ENCODE data around the gene TCEA2.
A peak's percentile ranks its signal among the peaks of the same experiment; 100 is the strongest.

Gene TCEA2

DNA sequence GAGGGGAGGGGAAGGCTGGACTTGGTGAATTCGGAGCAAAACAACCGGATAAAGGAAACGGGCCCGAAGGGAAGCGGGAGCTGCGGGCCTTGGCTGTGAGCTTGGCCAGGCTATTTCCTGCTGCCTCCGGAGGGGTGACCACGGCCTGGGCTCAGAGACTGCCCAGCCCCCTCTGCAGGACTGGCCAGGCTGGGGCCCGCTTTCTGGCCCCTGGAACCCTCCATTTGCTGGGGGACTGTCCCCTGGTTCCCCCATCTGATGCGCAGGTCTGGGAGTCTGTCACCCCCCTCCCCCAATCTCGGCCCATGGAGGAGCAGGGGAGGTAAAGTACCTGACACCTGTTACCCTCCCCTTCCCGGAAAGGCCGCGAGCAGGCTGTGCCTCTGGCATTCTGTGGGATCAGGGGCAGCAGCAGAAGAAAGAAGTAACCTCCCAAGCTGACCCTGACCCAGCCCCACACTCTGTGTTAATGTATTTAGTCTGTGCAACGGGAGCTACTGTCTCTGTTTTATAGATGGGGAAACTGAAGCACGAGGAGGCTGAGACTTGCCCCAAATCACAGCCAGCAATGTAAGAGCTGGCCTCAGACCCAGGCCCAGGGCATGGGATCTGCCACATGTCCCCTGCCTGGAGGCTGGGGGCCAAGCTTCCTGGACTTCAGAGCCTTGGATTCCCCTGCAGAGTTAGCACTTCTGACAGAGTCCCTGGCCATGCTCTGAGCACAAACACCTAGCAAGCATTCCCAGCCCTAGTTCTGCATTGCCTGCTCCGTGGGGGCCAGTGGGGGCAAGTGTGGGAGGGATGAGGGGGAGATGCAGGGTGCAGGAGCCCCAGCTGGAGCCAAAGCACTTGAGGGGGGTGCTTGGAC, 23.5 kb upstream of the TCEA2 start:
- peaks cover 11% of the 10 kb centered on the region for H3K36me3 ChIP-seq (ENCODE audit: insufficient read depth, low read length)
- peaks cover 22% of the 10 kb centered on the region for H3K4me1 ChIP-seq (ENCODE audit: insufficient read depth, low read length, severe bottlenecking)
- H3K4me3 ChIP-seq (ENCODE audit: low read depth, low read length, poor library complexity, severe bottlenecking): peak overlapping the region; percentile 57
- H3K4me2 ChIP-seq (ENCODE audit: low read length): peak overlapping the region; percentile 76; the same call in 1 of the 2 replicates
- H3F3A ChIP-seq (ENCODE audit: insufficient read depth, low read length): no peaks in the 10 kb centered on the region
- TF ChIP-seq EZH2 (IDR thresholded peaks at IDR 0.05; ENCODE audit: borderline replicate concordance, low read length) (no peak), CTCF (IDR thresholded peaks at IDR 0.05; ENCODE audit: low read length) (no peak)
- H3K27me3 ChIP-seq (ENCODE audit: insufficient read depth, low read length): 0 out of 2 replicates have a peak, but pooled peaks cover 6% of the 10 kb centered on the region
- H3K9ac ChIP-seq (ENCODE audit: low read length): no peak overlapping the region
- no peak overlapping the region for H2AFZ ChIP-seq (ENCODE audit: low read length)
- no peak overlapping the region for H3K27ac ChIP-seq (ENCODE audit: low read depth, low read length, poor library complexity, severe bottlenecking)
- H4K20me1 ChIP-seq (ENCODE audit: insufficient read depth, low read length): no peaks in the 10 kb centered on the region
- H3K9me2 ChIP-seq (ENCODE audit: low read depth, low read length): no peaks in the 10 kb centered on the region
- H3K9me3 ChIP-seq (ENCODE audit: low read length): no peaks in the 10 kb centered on the region
- no peaks in the 10 kb centered on the region for H3K79me2 ChIP-seq (ENCODE audit: insufficient read depth, low read length)

GRCh38 chr20:64040231-64041039, 22.6 kb upstream of the TCEA2 start:
- Histone ChIP-seq H3F3A (ENCODE audit: insufficient read depth, low read length) (no peaks in the 10 kb centered on the region), H3K36me3 (ENCODE audit: insufficient read depth, low read length) (peaks cover 2% of the 10 kb centered on the region; the same call in 1 of the 2 replicates), H3K9me2 (ENCODE audit: low read depth, low read length) (no peaks in the 10 kb centered on the region), H3K4me3 (ENCODE audit: low read depth, low read length, poor library complexity, severe bottlenecking) (no peak overlapping the region), H3K27me3 (ENCODE audit: insufficient read depth, low read length) (peaks cover 10% of the 10 kb centered on the region; the same call in 1 of the 2 replicates), H2AFZ (ENCODE audit: low read length) (no peak overlapping the region), H3K27ac (ENCODE audit: low read depth, low read length, poor library complexity, severe bottlenecking) (no peak overlapping the region), H3K9me3 (ENCODE audit: low read length) (no peaks in the 10 kb centered on the region), H3K79me2 (ENCODE audit: insufficient read depth, low read length) (no peaks in the 10 kb centered on the region), H3K9ac (ENCODE audit: low read length) (no peak overlapping the region), H3K4me1 (ENCODE audit: insufficient read depth, low read length, severe bottlenecking) (peaks cover 22% of the 10 kb centered on the region), H4K20me1 (ENCODE audit: insufficient read depth, low read length) (no peaks in the 10 kb centered on the region), H3K4me2 (ENCODE audit: low read length) (no peak overlapping the region)
- no peak for TF ChIP-seq EZH2 (IDR thresholded peaks at IDR 0.05; ENCODE audit: borderline replicate concordance, low read length)
- TF ChIP-seq CTCF (IDR thresholded peaks at IDR 0.05; ENCODE audit: low read length): no peak

- Histone ChIP-seq H3K9me2 (ENCODE audit: low read depth, low read length) (no peaks in the 10 kb centered on the region), H3K4me3 (ENCODE audit: low read depth, low read length, poor library complexity, severe bottlenecking) (no peak overlapping the region), H3K27ac (ENCODE audit: low read depth, low read length, poor library complexity, severe bottlenecking) (no peak overlapping the region), H3F3A (ENCODE audit: insufficient read depth, low read length) (no peaks in the 10 kb centered on the region), H4K20me1 (ENCODE audit: insufficient read depth, low read length) (no peaks in the 10 kb centered on the region), H3K9ac (ENCODE audit: low read length) (no peak overlapping the region), H3K4me2 (ENCODE audit: low read length) (no peak overlapping the region), H3K27me3 (ENCODE audit: insufficient read depth, low read length) (peaks cover 13% of the 10 kb centered on the region; the same call in 1 of the 2 replicates), H3K4me1 (ENCODE audit: insufficient read depth, low read length, severe bottlenecking) (peaks cover 22% of the 10 kb centered on the region), H3K9me3 (ENCODE audit: low read length) (no peaks in the 10 kb centered on the region), H3K79me2 (ENCODE audit: insufficient read depth, low read length) (no peaks in the 10 kb centered on the region), H3K36me3 (ENCODE audit: insufficient read depth, low read length) (no peaks in the 10 kb centered on the region), H2AFZ (ENCODE audit: low read length) (no peak overlapping the region)
- TF ChIP-seq CTCF (IDR thresholded peaks at IDR 0.05; ENCODE audit: low read length) (no peak), EZH2 (IDR thresholded peaks at IDR 0.05; ENCODE audit: borderline replicate concordance, low read length) (no peak)
Measured at GRCh38 chr20:64041040-64041780, 21.8 kb upstream of the TCEA2 start.

All from OCI-LY1 (cell line).